Measurements from ENCODE around the gene SLC22A1. TPM values are rescaled to one million over a fixed set of nuclear protein-coding genes. Genes with fewer than 3 reads are reported as not detected.

SLC22A1 gene
- total RNA-seq, 1 experiment from 2014 or later, result 1.2 TPM

DNA sequence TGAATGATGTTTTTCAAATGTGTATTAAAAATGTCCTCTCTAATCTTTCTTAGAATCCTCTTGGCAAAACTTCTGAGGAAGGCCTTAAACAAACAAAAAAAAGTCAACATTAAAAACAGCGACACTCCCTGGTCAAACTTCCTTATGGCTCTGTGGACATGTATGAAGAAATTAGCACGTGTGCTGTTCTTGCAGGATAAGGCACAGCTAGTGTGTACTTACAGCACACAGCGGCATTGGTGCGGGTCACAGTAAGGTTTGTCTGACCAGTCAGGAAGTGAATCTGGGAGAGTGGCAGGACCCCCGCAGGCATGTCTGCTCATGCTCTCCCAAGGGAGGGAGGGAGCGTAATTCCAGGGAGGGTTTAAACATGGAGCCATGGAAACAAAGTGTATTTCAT is 38.8 kb downstream of the SLC22A1 start (continued):
- TF ChIP-seq, protein P1, sequence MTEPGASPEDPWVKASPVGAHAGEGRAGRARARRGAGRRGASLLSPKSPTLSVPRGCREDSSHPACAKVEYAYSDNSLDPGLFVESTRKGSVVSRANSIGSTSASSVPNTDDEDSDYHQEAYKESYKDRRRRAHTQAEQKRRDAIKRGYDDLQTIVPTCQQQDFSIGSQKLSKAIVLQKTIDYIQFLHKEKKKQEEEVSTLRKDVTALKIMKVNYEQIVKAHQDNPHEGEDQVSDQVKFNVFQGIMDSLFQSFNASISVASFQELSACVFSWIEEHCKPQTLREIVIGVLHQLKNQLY (CRISPR knock-in tag; IDR thresholded peaks at IDR 0.05), result no peak
- no peak for TF ChIP-seq ZNF263 (CRISPR knock-in tag; IDR thresholded peaks at IDR 0.05; ENCODE audit: low read depth)
- TF ChIP-seq, protein P2, sequence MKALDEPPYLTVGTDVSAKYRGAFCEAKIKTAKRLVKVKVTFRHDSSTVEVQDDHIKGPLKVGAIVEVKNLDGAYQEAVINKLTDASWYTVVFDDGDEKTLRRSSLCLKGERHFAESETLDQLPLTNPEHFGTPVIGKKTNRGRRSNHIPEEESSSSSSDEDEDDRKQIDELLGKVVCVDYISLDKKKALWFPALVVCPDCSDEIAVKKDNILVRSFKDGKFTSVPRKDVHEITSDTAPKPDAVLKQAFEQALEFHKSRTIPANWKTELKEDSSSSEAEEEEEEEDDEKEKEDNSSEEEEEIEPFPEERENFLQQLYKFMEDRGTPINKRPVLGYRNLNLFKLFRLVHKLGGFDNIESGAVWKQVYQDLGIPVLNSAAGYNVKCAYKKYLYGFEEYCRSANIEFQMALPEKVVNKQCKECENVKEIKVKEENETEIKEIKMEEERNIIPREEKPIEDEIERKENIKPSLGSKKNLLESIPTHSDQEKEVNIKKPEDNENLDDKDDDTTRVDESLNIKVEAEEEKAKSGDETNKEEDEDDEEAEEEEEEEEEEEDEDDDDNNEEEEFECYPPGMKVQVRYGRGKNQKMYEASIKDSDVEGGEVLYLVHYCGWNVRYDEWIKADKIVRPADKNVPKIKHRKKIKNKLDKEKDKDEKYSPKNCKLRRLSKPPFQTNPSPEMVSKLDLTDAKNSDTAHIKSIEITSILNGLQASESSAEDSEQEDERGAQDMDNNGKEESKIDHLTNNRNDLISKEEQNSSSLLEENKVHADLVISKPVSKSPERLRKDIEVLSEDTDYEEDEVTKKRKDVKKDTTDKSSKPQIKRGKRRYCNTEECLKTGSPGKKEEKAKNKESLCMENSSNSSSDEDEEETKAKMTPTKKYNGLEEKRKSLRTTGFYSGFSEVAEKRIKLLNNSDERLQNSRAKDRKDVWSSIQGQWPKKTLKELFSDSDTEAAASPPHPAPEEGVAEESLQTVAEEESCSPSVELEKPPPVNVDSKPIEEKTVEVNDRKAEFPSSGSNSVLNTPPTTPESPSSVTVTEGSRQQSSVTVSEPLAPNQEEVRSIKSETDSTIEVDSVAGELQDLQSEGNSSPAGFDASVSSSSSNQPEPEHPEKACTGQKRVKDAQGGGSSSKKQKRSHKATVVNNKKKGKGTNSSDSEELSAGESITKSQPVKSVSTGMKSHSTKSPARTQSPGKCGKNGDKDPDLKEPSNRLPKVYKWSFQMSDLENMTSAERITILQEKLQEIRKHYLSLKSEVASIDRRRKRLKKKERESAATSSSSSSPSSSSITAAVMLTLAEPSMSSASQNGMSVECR (CRISPR knock-in tag; IDR thresholded peaks at IDR 0.05; ENCODE audit: borderline replicate concordance), result no peak
- TF ChIP-seq NR3C1 (CRISPR knock-in tag; conservative IDR thresholded peaks at IDR 0.05; ENCODE audit: low read depth), result no peak
- TF ChIP-seq ZNF423 (CRISPR knock-in tag; IDR thresholded peaks at IDR 0.05), result no peak
- no peak for TF ChIP-seq NR2C2 (CRISPR knock-in tag; IDR thresholded peaks at IDR 0.05)
- TF ChIP-seq MXD4 (CRISPR knock-in tag; IDR thresholded peaks at IDR 0.05; ENCODE audit: borderline replicate concordance), result no peak
- no peak for TF ChIP-seq FOXP1 (CRISPR knock-in tag; IDR thresholded peaks at IDR 0.05; ENCODE audit: borderline replicate concordance)
- TF ChIP-seq CREB1 (CRISPR knock-in tag; IDR thresholded peaks at IDR 0.05), result no peak
- TF ChIP-seq ZNF121 (CRISPR knock-in tag; IDR thresholded peaks at IDR 0.05), result no peak
- TF ChIP-seq FOXJ3 (CRISPR knock-in tag; IDR thresholded peaks at IDR 0.05; ENCODE audit: borderline replicate concordance), result no peak

DNA sequence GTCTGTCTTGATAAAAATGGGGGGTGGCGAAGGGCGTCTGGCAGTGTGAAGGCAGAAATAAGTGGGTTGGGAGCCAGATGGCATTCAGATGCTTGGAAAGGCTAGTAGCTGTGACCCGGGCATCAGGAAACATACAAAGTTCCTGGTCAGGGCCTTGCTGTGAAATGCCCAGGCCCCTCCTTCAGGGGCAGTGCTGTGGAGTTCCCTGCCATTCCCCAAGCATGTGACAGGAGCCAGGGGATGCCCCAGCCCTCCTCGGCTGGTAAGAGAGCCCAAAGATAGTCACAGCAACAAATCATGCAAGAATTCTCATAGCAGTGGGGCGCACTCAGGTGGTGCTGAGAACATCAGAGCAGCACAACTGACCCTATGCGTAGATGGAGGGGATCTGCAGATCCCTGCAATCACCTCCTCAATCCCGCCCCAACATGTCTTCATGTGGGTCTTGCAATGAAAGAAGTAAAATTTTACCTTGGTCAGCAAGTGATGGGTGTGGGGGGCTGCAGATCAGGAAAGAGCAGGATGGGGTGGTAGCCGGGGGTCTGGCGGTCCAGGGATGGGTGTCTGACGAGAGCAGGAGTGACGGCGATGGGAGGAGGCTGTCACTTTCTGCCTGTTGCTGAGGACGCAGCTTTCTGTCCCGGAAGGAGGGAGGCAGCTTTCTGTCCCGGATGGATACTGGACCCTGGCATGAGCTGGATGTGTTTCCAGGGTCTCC is 39.5 kb downstream of the SLC22A1 start:
- Mint-ChIP-seq H3K4me1 (peaks cover 23% of the 10 kb centered on the region), H3K36me3 (peaks cover 6% of the 10 kb centered on the region), H3K4me3 (no peak overlapping the region), H3K27ac (no peak overlapping the region), H3K27me3 (ENCODE audit: low read depth) (no peaks in the 10 kb centered on the region; the same call in 1 of the 2 replicates), H3K9me3 (peaks cover 6% of the 10 kb centered on the region)
- CTCF ChIA-PET, result interaction anchor here (1.4 to 2.7 kb wide), 2 partner anchors 23 to 207 kb away, joined by 3 to 11 read pairs; no protein-coding TSS in a partner anchor
- TF ChIP-seq NR1H2 (CRISPR knock-in tag; IDR thresholded peaks at IDR 0.05) (no peak), ZBTB21 (CRISPR knock-in tag; IDR thresholded peaks at IDR 0.05; ENCODE audit: borderline replicate concordance) (no peak)
- TF ChIP-seq, protein P3, sequence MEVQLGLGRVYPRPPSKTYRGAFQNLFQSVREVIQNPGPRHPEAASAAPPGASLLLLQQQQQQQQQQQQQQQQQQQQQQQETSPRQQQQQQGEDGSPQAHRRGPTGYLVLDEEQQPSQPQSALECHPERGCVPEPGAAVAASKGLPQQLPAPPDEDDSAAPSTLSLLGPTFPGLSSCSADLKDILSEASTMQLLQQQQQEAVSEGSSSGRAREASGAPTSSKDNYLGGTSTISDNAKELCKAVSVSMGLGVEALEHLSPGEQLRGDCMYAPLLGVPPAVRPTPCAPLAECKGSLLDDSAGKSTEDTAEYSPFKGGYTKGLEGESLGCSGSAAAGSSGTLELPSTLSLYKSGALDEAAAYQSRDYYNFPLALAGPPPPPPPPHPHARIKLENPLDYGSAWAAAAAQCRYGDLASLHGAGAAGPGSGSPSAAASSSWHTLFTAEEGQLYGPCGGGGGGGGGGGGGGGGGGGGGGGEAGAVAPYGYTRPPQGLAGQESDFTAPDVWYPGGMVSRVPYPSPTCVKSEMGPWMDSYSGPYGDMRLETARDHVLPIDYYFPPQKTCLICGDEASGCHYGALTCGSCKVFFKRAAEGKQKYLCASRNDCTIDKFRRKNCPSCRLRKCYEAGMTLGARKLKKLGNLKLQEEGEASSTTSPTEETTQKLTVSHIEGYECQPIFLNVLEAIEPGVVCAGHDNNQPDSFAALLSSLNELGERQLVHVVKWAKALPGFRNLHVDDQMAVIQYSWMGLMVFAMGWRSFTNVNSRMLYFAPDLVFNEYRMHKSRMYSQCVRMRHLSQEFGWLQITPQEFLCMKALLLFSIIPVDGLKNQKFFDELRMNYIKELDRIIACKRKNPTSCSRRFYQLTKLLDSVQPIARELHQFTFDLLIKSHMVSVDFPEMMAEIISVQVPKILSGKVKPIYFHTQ (CRISPR knock-in tag; IDR thresholded peaks at IDR 0.05), result no peak
- POLR2A ChIA-PET, result no interaction called here
- no peak for DNase-seq (ENCODE audit: low spot score)
- ATAC-seq, result peak; percentile 25

DNA sequence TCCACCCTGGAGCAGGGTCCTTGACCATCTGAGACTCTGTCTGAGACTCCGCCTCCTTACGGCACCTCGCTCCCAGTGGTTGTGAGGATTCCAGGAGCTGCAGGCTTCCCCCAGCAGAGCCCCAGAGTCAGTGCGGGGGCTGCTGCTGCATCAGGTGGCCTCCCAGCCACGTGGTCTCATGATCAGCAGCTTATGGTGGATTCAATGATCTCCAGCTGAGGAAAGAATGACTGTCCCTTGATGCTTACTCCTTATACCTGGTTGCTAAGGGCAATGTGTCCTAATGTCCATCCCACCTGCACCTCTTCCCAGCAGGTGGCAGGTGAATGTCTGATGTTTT is 40.0 kb downstream of the SLC22A1 start:
- ChIA-PET CTCF (interaction anchor here (1.4 to 2.7 kb wide), 2 partner anchors 23 to 207 kb away, joined by 3 to 11 read pairs; no protein-coding TSS in a partner anchor), POLR2A (no interaction called here)
- ATAC-seq, result peak; percentile 65
- TF ChIP-seq, protein P4, sequence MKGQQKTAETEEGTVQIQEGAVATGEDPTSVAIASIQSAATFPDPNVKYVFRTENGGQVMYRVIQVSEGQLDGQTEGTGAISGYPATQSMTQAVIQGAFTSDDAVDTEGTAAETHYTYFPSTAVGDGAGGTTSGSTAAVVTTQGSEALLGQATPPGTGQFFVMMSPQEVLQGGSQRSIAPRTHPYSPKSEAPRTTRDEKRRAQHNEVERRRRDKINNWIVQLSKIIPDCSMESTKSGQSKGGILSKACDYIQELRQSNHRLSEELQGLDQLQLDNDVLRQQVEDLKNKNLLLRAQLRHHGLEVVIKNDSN (CRISPR knock-in tag; IDR thresholded peaks at IDR 0.05), result peak; percentile 77
- TF ChIP-seq, protein P5, sequence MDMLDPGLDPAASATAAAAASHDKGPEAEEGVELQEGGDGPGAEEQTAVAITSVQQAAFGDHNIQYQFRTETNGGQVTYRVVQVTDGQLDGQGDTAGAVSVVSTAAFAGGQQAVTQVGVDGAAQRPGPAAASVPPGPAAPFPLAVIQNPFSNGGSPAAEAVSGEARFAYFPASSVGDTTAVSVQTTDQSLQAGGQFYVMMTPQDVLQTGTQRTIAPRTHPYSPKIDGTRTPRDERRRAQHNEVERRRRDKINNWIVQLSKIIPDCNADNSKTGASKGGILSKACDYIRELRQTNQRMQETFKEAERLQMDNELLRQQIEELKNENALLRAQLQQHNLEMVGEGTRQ (CRISPR knock-in tag; IDR thresholded peaks at IDR 0.05), result peak; percentile 81
- TF ChIP-seq, protein P6, sequence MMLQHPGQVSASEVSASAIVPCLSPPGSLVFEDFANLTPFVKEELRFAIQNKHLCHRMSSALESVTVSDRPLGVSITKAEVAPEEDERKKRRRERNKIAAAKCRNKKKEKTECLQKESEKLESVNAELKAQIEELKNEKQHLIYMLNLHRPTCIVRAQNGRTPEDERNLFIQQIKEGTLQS (CRISPR knock-in tag; conservative IDR thresholded peaks at IDR 0.05), result no peak
- no peak for DNase-seq (ENCODE audit: low spot score)
- Mint-ChIP-seq H3K4me3 (no peak overlapping the region), H3K27me3 (ENCODE audit: low read depth) (no peaks in the 10 kb centered on the region; the same call in 1 of the 2 replicates), H3K4me1 (peaks cover 23% of the 10 kb centered on the region), H3K36me3 (peaks cover 6% of the 10 kb centered on the region), H3K9me3 (peaks cover 7% of the 10 kb centered on the region), H3K27ac (no peak overlapping the region)
